Astrocyte (in vitro differentiated cells and primary cell): ENCODE results near the gene PDE1A. TPM values are rescaled to one million over a fixed set of nuclear protein-coding genes. Genes with fewer than 3 reads are reported as not detected.
A peak's percentile ranks its signal among the peaks of the same experiment; 100 is the strongest.

Experiments used
- DNase-seq: peaks from one replicate; pipeline ENCODE4 v3.0.0-alpha.2; 2010; ENCODE audit warnings: low read depth
- FAIRE-seq: peaks from 2 replicates; lab custom pipeline; 2011; peaks lifted over from hg19 to GRCh38; lab: Jason Lieb, UNC
- H2AFZ ChIP-seq: 2 replicates; pipeline ENCODE4 v1.6.0; 2012; ENCODE audit warnings: low read depth, low read length, inconsistent platforms
- H3K27ac ChIP-seq: 2 replicates; pipeline ENCODE4 v1.5.1; 2011; ENCODE audit warnings: low read depth, low read length, inconsistent platforms
- H3K27me3 ChIP-seq: 2 replicates; pipeline ENCODE4 v1.6.0; 2011; ENCODE audit warnings: low read length, inconsistent platforms; ENCODE audit not compliant: insufficient read depth
- H3K36me3 ChIP-seq: 2 replicates; pipeline ENCODE4 v1.5.1; 2011; ENCODE audit warnings: low read length, inconsistent platforms; ENCODE audit not compliant: insufficient read depth
- H3K4me1 ChIP-seq: 2 replicates; pipeline ENCODE4 v1.5.1; 2011; ENCODE audit warnings: low read length, inconsistent platforms; ENCODE audit not compliant: insufficient read depth
- H3K4me2 ChIP-seq: 2 replicates; pipeline ENCODE4 v1.6.0; 2012; ENCODE audit warnings: low read length, inconsistent platforms
- H3K4me3 ChIP-seq: 2 replicates; pipeline ENCODE4 v1.5.1; 2011; ENCODE audit warnings: low read depth, mild to moderate bottlenecking, low read length, inconsistent platforms; ENCODE audit not compliant: insufficient read depth
- H3K79me2 ChIP-seq: 2 replicates; pipeline ENCODE4 v1.6.0; 2012; ENCODE audit warnings: mild to moderate bottlenecking, low read length, inconsistent platforms; ENCODE audit not compliant: insufficient read depth
- H3K9ac ChIP-seq: 2 replicates; pipeline ENCODE4 v1.6.0; 2012; ENCODE audit warnings: mild to moderate bottlenecking, low read length, inconsistent platforms
- H3K9me3 ChIP-seq: 2 replicates; pipeline ENCODE4 v1.5.1; 2012; ENCODE audit warnings: low read depth, mild to moderate bottlenecking, low read length, inconsistent platforms; ENCODE audit not compliant: insufficient read depth
- H4K20me1 ChIP-seq: 2 replicates; pipeline ENCODE4 v1.6.0; 2012; ENCODE audit warnings: low read length, inconsistent platforms; ENCODE audit not compliant: insufficient read depth
- H3K27ac Mint-ChIP-seq: one replicate; pipeline ENCODE4 v1.8.0; 2021; ENCODE audit warnings: mild to moderate bottlenecking, mixed read lengths; ENCODE audit not compliant: unreplicated experiment
- H3K27me3 Mint-ChIP-seq: one replicate; pipeline ENCODE4 v1.8.0; 2021; ENCODE audit warnings: low read depth, mixed read lengths; ENCODE audit not compliant: unreplicated experiment
- H3K36me3 Mint-ChIP-seq: one replicate; pipeline ENCODE4 v1.8.0; 2021; ENCODE audit warnings: low read depth, mixed read lengths; ENCODE audit not compliant: unreplicated experiment
- H3K4me1 Mint-ChIP-seq: one replicate; pipeline ENCODE4 v1.8.0; 2021; ENCODE audit warnings: low read depth, mixed read lengths; ENCODE audit not compliant: unreplicated experiment
- H3K4me3 Mint-ChIP-seq: one replicate; pipeline ENCODE4 v1.8.0; 2021; ENCODE audit warnings: mild to moderate bottlenecking, moderate library complexity, mixed read lengths; ENCODE audit not compliant: unreplicated experiment
- H3K9me3 Mint-ChIP-seq: one replicate; pipeline ENCODE4 v1.8.0; 2021; ENCODE audit warnings: mild to moderate bottlenecking, mixed read lengths; ENCODE audit not compliant: unreplicated experiment
- CTCF ChIP-seq: IDR thresholded peaks from 2 replicates; pipeline ENCODE4 v1.5.1; 2011; ENCODE audit warnings: low read depth, mild to moderate bottlenecking, inconsistent platforms, low read length, moderate library complexity; ENCODE audit not compliant: insufficient read depth
- EZH2 ChIP-seq: IDR thresholded peaks from 2 replicates; pipeline ENCODE4 v1.6.1; 2012; ENCODE audit warnings: mild to moderate bottlenecking, low read length, inconsistent platforms; ENCODE audit not compliant: insufficient read depth
- total RNA-seq: library from RNA; stranded (reverse); gene quantifications from 2 replicates; pipeline ENCODE4 v1.2.1, GENCODE V29; 2021

PDE1A gene
- total RNA-seq, 1 donor from 2014 or later, result 0.32 TPM

GRCh38 chr2:182103526-182103925, 323.3 kb downstream of the PDE1A start:
- Histone ChIP-seq H3K9me3 (no peaks in the 10 kb centered on the region), H3K4me3 (no peak overlapping the region), H2AFZ (no peak overlapping the region), H3K79me2 (no peaks in the 10 kb centered on the region), H3K4me1 (no peaks in the 10 kb centered on the region), H3K9ac (no peak overlapping the region), H3K27ac (no peak overlapping the region), H4K20me1 (no peaks in the 10 kb centered on the region), H3K4me2 (no peak overlapping the region), H3K27me3 (no peaks in the 10 kb centered on the region), H3K36me3 (no peaks in the 10 kb centered on the region)
- H3K4me1 Mint-ChIP-seq, result peaks cover 2% of the 10 kb centered on the region
- DNase-seq (no peak), FAIRE-seq (no peak)
- H3K27ac Mint-ChIP-seq, result no peak overlapping the region
- no peak overlapping the region for H3K4me3 Mint-ChIP-seq
- TF ChIP-seq CTCF (no peak), EZH2 (no peak)
- no peaks in the 10 kb centered on the region for H3K36me3 Mint-ChIP-seq
- no peaks in the 10 kb centered on the region for H3K27me3 Mint-ChIP-seq
- peaks cover 3% of the 10 kb centered on the region for H3K9me3 Mint-ChIP-seq

- Histone ChIP-seq H2AFZ (no peak overlapping the region), H3K9ac (no peak overlapping the region), H3K79me2 (no peaks in the 10 kb centered on the region), H3K27ac (no peak overlapping the region), H3K36me3 (no peaks in the 10 kb centered on the region), H3K9me3 (no peaks in the 10 kb centered on the region), H4K20me1 (no peaks in the 10 kb centered on the region), H3K4me3 (no peak overlapping the region), H3K4me1 (no peaks in the 10 kb centered on the region), H3K27me3 (no peaks in the 10 kb centered on the region), H3K4me2 (no peak overlapping the region)
- H3K27ac Mint-ChIP-seq, result no peak overlapping the region
- DNase-seq (no peak), FAIRE-seq (no peak)
- H3K4me3 Mint-ChIP-seq, result no peak overlapping the region
- H3K9me3 Mint-ChIP-seq, result peaks cover 3% of the 10 kb centered on the region
- no peaks in the 10 kb centered on the region for H3K27me3 Mint-ChIP-seq
- TF ChIP-seq EZH2, result no peak
- TF ChIP-seq CTCF, result peak; percentile 15
- H3K36me3 Mint-ChIP-seq, result no peaks in the 10 kb centered on the region
- peaks cover 2% of the 10 kb centered on the region for H3K4me1 Mint-ChIP-seq
These were observed 325.6 kb downstream of the PDE1A start for GRCh38 chr2:182101263-182101662.

DNA sequence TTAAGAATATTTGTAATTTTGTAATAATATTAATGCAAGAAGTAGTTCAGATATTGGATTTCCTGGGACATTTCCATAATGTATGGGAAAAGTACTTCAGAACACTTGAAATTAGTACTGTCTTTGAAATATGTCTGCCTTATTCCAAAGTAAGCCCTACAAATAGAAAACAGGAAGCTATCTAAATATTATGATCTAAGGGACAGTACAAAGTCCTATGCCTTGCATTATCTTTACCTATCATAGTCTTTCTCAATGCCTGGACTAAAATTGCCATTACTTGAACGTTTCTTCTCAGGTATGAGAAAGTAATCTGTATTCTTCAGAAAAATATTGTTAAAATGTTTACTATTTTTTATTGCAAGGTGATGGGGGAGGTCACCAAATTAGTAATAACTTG, 328.2 kb downstream of the PDE1A start:
- no peaks in the 10 kb centered on the region for H3K36me3 Mint-ChIP-seq
- Histone ChIP-seq H3K9ac (no peak overlapping the region), H3K36me3 (no peaks in the 10 kb centered on the region), H4K20me1 (no peaks in the 10 kb centered on the region), H3K4me2 (no peak overlapping the region), H2AFZ (no peak overlapping the region), H3K4me1 (no peaks in the 10 kb centered on the region), H3K27me3 (no peaks in the 10 kb centered on the region), H3K9me3 (no peaks in the 10 kb centered on the region), H3K27ac (no peak overlapping the region), H3K79me2 (no peaks in the 10 kb centered on the region), H3K4me3 (no peak overlapping the region)
- no peak for DNase-seq
- peaks cover 2% of the 10 kb centered on the region for H3K9me3 Mint-ChIP-seq
- FAIRE-seq, result no peak
- no peak overlapping the region for H3K4me3 Mint-ChIP-seq
- TF ChIP-seq CTCF, result no peak
- TF ChIP-seq EZH2, result no peak
- H3K27me3 Mint-ChIP-seq, result no peaks in the 10 kb centered on the region
- H3K4me1 Mint-ChIP-seq, result peaks cover 2% of the 10 kb centered on the region
- H3K27ac Mint-ChIP-seq, result no peak overlapping the region
